Keratinocyte (primary cell): Measurements from ENCODE around the gene JPH2.

Source experiments
- EZH2 ChIP-seq: IDR thresholded peaks from one replicate; pipeline ENCODE4 v1.6.1; 2012; ENCODE audit warnings: inconsistent platforms, mild to moderate bottlenecking, low read length, moderate library complexity
- TF ChIP-seq, protein P1 (sequence below), 3 experiments: IDR thresholded peaks in 1 of 3; conservative IDR thresholded peaks in 1 of 3; optimal IDR thresholded peaks in 1 of 3; 2 replicates in 2 of 3; 3 replicates in 1 of 3; pipeline versions ENCODE3 to v1.5.1; 2011; ENCODE audit warnings: low read length in 3 of 3, mild to moderate bottlenecking in 3 of 3, moderate library complexity in 2 of 3, control low read depth in 1 of 3, inconsistent platforms in 1 of 3; ENCODE audit not compliant: insufficient read depth in 2 of 3; ENCODE audit errors: extremely low read depth in 1 of 3

DNA sequence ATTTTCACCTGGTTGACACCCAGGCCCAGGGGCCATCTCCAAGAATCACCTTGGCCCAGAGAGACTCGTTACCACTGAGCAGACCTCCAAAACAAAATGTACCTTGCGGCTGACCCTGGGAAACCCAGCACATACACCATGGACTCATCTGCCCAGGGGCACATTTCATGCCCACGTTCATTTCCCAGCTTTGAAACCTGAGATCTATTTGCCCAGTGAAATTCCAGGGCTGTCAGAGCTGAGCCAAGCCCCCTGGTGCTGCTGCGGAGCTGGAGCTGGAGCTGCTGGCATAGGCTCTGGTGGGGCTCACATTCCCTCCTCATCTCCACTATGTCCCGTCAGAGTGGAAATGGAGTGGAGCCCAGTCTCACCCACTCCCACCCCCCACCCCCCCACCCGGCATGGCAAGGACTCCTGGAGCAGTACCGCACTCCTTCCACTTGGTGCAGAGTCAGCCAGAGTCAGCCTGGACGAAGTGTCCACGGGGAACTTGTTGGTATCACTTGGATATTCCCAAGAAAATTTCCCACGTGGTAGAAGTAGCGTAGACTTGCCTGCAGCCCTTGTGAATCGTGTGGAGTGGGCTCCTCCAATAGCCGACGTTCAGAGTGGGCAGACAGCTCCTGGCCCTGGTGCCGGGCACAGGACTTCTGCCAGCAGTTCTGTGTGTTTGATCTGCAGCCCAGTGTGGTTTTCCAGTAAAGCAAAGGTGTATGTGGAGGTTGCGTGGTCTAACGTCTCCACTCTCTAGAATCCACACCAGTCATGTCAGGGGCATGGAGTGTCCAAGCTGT lies 41.7 kb upstream of the JPH2 start:
- TF ChIP-seq EZH2: no peak
- TF ChIP-seq, protein P1, sequence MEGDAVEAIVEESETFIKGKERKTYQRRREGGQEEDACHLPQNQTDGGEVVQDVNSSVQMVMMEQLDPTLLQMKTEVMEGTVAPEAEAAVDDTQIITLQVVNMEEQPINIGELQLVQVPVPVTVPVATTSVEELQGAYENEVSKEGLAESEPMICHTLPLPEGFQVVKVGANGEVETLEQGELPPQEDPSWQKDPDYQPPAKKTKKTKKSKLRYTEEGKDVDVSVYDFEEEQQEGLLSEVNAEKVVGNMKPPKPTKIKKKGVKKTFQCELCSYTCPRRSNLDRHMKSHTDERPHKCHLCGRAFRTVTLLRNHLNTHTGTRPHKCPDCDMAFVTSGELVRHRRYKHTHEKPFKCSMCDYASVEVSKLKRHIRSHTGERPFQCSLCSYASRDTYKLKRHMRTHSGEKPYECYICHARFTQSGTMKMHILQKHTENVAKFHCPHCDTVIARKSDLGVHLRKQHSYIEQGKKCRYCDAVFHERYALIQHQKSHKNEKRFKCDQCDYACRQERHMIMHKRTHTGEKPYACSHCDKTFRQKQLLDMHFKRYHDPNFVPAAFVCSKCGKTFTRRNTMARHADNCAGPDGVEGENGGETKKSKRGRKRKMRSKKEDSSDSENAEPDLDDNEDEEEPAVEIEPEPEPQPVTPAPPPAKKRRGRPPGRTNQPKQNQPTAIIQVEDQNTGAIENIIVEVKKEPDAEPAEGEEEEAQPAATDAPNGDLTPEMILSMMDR (optimal IDR thresholded peaks at IDR 0.05 in 1 of 3, IDR thresholded peaks at IDR 0.05 in 1 of 3, conservative IDR thresholded peaks at IDR 0.05 in 1 of 3; ENCODE audit: extremely low read depth in 1 of 3, insufficient read depth in 2 of 3, low read length in 3 of 3): no peak
